WTC11 (cell line): ENCODE data around the gene CPEB1.

Experiments used
- ATF1 ChIP-seq: sonication (generic); formaldehyde crosslinking; IDR thresholded peaks from 2 replicates; pipeline ENCODE4 v1.8.1; 2023; ENCODE audit warnings: mild to moderate bottlenecking, moderate library complexity, missing genetic modification reagents
- JAZF1 ChIP-seq: fragments of 250-450 bp; sonication (Bioruptor Pico); IDR thresholded peaks from 2 replicates; pipeline ENCODE4 v1.9.0; 2021; ENCODE audit warnings: moderate library complexity, mild to moderate bottlenecking, inconsistent platforms
- NR1H2 ChIP-seq: sonication (generic); formaldehyde crosslinking; IDR thresholded peaks from 2 replicates; pipeline ENCODE4 v1.9.0; 2021; ENCODE audit warnings: mild to moderate bottlenecking, moderate library complexity, missing genetic modification reagents
- ZBTB21 ChIP-seq: sonication (generic); formaldehyde crosslinking; IDR thresholded peaks from 2 replicates; pipeline ENCODE4 v1.8.1; 2023; ENCODE audit warnings: mild to moderate bottlenecking, missing genetic modification reagents, borderline replicate concordance
- TF ChIP-seq, protein P1 (sequence below): fragments of 200-600 bp; IDR thresholded peaks from 2 replicates; pipeline ENCODE4 v1.8.0; 2022; ENCODE audit warnings: antibody characterized with exemption
- TF ChIP-seq, protein P2 (sequence below): sonication (generic); formaldehyde crosslinking; IDR thresholded peaks from 2 replicates; pipeline ENCODE4 v1.8.1; 2022; ENCODE audit warnings: mild to moderate bottlenecking, moderate library complexity, missing genetic modification reagents
- TF ChIP-seq, protein P3 (sequence below): sonication (generic); formaldehyde crosslinking; conservative IDR thresholded peaks from 2 replicates; pipeline ENCODE4 v1.8.1; 2023; ENCODE audit warnings: mild to moderate bottlenecking, low read depth, missing genetic modification reagents, moderate library complexity
- TF ChIP-seq, protein P4 (sequence below): sonication (generic); formaldehyde crosslinking; IDR thresholded peaks from 2 replicates; pipeline ENCODE4 v1.8.0; 2022; ENCODE audit warnings: mild to moderate bottlenecking, missing genetic modification reagents

DNA sequence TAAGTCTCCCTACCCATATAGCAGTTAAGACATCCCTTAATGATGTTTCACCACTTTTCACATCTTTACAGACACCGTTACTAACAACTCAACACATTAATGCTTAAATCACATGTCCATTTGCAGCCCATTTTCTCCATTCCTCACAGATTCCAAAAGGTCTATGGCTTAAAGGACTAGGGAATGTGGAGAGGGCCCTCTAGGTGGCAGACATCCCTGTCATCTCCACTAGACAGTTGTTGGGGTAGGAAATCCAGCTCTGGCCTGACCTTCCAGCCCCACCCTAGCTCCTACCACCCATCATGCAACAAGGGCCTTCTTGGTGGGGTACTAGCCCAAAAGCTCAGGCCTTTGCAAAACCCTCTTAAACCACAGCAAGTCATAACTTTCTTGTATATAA, 25.2 kb downstream of the CPEB1 start:
- TF ChIP-seq, protein P1, sequence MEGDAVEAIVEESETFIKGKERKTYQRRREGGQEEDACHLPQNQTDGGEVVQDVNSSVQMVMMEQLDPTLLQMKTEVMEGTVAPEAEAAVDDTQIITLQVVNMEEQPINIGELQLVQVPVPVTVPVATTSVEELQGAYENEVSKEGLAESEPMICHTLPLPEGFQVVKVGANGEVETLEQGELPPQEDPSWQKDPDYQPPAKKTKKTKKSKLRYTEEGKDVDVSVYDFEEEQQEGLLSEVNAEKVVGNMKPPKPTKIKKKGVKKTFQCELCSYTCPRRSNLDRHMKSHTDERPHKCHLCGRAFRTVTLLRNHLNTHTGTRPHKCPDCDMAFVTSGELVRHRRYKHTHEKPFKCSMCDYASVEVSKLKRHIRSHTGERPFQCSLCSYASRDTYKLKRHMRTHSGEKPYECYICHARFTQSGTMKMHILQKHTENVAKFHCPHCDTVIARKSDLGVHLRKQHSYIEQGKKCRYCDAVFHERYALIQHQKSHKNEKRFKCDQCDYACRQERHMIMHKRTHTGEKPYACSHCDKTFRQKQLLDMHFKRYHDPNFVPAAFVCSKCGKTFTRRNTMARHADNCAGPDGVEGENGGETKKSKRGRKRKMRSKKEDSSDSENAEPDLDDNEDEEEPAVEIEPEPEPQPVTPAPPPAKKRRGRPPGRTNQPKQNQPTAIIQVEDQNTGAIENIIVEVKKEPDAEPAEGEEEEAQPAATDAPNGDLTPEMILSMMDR = no peak
- TF ChIP-seq, protein P2, sequence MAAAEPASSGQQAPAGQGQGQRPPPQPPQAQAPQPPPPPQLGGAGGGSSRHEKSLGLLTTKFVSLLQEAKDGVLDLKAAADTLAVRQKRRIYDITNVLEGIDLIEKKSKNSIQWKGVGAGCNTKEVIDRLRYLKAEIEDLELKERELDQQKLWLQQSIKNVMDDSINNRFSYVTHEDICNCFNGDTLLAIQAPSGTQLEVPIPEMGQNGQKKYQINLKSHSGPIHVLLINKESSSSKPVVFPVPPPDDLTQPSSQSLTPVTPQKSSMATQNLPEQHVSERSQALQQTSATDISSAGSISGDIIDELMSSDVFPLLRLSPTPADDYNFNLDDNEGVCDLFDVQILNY (CRISPR knock-in tag) = no peak
- TF ChIP-seq ATF1 (CRISPR knock-in tag) = no peak
- TF ChIP-seq JAZF1 = no peak
- TF ChIP-seq, protein P3, sequence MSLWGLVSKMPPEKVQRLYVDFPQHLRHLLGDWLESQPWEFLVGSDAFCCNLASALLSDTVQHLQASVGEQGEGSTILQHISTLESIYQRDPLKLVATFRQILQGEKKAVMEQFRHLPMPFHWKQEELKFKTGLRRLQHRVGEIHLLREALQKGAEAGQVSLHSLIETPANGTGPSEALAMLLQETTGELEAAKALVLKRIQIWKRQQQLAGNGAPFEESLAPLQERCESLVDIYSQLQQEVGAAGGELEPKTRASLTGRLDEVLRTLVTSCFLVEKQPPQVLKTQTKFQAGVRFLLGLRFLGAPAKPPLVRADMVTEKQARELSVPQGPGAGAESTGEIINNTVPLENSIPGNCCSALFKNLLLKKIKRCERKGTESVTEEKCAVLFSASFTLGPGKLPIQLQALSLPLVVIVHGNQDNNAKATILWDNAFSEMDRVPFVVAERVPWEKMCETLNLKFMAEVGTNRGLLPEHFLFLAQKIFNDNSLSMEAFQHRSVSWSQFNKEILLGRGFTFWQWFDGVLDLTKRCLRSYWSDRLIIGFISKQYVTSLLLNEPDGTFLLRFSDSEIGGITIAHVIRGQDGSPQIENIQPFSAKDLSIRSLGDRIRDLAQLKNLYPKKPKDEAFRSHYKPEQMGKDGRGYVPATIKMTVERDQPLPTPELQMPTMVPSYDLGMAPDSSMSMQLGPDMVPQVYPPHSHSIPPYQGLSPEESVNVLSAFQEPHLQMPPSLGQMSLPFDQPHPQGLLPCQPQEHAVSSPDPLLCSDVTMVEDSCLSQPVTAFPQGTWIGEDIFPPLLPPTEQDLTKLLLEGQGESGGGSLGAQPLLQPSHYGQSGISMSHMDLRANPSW = no peak
- TF ChIP-seq NR1H2 (CRISPR knock-in tag) = no peak
- no peak for TF ChIP-seq ZBTB21 (CRISPR knock-in tag)
- TF ChIP-seq, protein P4, sequence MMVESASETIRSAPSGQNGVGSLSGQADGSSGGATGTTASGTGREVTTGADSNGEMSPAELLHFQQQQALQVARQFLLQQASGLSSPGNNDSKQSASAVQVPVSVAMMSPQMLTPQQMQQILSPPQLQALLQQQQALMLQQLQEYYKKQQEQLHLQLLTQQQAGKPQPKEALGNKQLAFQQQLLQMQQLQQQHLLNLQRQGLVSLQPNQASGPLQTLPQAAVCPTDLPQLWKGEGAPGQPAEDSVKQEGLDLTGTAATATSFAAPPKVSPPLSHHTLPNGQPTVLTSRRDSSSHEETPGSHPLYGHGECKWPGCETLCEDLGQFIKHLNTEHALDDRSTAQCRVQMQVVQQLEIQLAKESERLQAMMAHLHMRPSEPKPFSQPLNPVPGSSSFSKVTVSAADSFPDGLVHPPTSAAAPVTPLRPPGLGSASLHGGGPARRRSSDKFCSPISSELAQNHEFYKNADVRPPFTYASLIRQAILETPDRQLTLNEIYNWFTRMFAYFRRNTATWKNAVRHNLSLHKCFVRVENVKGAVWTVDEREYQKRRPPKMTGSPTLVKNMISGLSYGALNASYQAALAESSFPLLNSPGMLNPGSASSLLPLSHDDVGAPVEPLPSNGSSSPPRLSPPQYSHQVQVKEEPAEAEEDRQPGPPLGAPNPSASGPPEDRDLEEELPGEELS = no peak
